HG03039 (cell line): ENCODE data around the gene PLSCR4.
"Not testable (repeated sequence)": the region's sequence is repeated elsewhere in the genome, so short reads cannot be mapped to it uniquely, and the experiment has no call there.

Source experiments
- ATAC-seq: cut with Tn5 transposase; IDR thresholded peaks from one replicate; pipeline ENCODE4 v1.9.1; 2021; ENCODE audit warnings: mild to moderate bottlenecking, moderate library complexity; ENCODE audit not compliant: unreplicated experiment

Gene PLSCR4

GRCh38 chr3:146249921-146250320 is 984 bp downstream of the PLSCR4 start:
- ATAC-seq, result no peak

DNA sequence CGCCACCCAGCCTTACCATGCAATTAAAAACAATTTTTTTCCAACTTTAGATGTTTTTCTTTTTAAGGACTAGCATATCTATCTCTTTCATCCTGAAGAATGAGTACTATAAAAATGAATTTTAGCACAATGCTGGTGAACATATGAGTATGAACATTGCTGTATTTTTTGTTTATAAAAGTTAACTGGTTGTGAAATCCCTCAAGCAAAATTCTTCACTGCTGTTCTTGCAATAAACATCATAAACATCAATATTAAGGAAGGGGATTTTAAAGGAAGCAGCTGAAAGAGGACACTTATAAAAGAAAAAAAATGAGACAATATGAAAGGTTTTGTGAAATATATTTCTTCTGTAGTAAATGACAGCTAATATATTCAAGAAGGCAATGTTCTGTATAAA is 3.0 kb downstream of the PLSCR4 start:
- no peak for ATAC-seq

DNA sequence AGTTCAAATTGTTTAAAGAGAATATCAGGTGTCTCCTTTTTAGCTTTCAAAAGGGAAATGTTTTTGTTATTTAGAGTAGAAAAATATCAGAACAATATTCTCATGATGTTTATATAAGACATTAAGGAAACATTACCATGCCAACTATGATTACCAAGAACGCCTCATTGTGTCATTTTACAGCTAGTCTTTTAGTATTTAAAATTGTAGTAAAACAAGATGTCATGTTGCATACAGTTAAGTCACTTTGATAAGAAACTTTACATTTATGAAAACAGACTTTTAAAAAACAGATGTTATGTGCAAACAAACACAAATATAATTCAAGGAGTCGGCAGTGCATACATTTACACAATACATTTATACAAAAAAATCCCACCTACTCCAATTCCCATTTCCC is 4.4 kb downstream of the PLSCR4 start:
- ATAC-seq, result no peak

GRCh38 chr3:146243559-146243958 is 7.3 kb downstream of the PLSCR4 start:
- no peak for ATAC-seq

- no peak for ATAC-seq
These were observed 9.2 kb downstream of the PLSCR4 start for GRCh38 chr3:146241523-146242240.

GRCh38 chr3:146233487-146233886 is 17.4 kb downstream of the PLSCR4 start:
- ATAC-seq, result no peak

DNA sequence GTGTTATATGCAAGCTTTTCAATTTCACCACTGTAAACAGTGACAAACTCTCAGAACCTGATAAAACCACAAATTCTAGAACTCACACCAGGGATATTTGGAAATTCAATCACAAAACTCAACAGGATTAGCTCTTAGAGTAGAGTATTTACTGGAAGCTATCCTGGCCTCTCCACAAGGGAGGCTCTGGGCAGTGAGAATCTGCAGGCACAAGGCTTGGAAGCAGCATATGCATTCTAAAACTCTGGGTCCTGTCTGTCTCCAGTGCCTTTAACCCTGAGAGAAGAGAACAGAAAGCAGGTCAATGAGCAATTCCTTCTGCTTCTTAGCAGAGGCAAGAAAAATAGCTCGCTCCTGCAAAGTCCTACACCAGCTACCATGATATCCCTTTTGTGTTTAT is 23.4 kb downstream of the PLSCR4 start:
- no peak for ATAC-seq

DNA sequence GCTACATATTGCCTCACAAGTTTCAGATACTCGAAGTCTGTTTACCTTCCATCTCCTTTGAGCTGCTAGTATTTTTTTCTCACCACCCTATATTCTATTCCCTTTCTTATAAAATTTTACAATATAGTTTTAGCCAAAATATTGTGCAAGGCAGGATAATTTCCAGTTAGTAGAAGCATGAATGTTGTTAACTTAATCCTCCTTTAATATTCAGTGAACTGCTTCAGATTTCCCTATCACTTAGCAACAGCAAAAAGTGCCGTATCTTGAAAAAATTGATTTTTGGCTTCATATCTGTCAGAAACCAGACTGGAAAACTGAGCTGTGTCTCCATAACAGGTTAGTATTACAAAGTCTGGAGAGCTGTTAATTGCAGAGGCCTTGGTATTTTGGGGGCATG is 24.0 kb downstream of the PLSCR4 start:
- ATAC-seq, result no peak

DNA sequence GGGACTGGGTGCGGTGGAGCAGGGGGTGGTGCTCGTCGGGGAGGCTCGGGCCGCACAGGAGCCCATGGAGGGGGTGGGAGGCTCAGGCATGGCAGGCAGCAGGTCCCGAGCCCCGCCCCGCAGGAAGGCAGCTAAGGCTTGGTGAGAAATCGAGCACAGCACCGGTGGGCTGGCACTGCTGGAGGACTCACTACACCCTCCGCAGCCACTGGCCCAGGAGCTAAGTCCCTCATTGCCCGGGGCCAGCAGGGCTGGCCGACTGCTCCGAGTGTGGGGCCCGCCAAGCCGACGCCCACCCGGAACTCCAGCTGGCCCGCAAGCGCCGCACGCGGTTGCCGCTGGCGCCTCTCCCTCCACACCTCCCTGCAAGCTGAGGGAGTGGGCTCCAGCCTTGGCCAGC is 25.4 kb downstream of the PLSCR4 start:
- not testable (repeated sequence) for ATAC-seq

- no peak for ATAC-seq
These were observed 27.2 kb downstream of the PLSCR4 start for GRCh38 chr3:146223401-146224373.

DNA sequence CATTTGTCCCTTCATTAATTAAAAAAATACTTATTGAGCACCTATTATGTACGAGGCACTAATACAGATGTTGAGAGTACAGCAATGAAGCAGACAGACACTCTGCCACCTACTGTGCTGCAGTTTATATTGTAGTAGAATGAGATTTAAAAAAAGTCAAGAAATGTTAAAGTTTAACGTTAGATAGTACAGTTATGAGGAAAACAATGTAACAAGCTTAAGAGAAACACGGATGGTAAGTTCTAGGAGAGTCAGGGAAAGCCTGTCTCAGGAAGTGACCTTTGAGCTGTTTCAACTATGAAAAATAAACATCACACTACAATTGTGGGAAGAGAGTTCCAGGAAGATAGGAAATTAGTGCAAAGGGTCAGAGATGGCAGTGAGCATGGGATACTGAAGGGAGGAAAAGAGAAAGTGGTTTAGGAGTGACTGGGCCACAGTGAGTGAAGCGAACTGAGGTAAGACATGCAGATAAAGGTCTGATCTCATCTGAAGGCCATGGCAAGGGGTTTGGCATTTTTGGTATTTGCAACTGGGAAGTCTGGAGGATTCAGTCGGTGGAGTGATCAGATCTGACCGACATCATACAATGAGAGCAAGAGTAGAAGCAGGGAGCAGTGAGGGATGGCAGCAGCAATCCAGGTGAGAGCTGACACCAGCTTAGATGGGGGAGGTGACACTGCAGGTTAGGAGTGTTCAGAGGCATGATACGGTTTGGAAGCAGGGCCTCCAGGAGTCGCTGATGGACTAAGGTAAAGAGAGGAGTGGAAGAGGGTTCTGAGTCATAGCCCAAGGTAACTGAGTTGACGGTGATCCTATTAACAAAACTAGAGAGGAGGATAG is 28.5 kb downstream of the PLSCR4 start:
- ATAC-seq, result no peak

DNA sequence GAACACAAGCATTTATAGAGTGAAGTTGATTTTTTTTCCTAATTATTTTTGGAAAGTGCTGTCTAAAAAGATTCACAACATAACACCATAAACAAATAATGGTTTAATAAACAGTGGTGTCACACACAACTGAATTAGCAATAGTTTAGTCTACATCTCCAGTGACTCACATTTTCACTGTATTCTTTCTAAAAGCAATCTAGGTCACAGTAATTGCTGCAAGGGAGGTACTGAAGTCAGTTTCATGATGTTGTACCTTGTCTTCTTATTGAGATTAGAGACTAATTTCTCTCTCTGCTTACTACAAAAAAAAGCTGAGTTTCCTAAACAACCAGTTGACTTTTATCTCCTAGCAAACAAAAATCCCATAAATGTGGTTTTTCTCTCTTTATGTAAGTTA is 29.6 kb downstream of the PLSCR4 start:
- no peak for ATAC-seq

- no peak for ATAC-seq
These were observed 31.7 kb downstream of the PLSCR4 start for GRCh38 chr3:146218880-146219866.

- no peak for ATAC-seq
These were observed 33.6 kb downstream of the PLSCR4 start for GRCh38 chr3:146217324-146217723.

GRCh38 chr3:146214493-146214892 is 36.4 kb downstream of the PLSCR4 start:
- ATAC-seq, result no peak

- no peak for ATAC-seq
These were observed 41.5 kb downstream of the PLSCR4 start for GRCh38 chr3:146209371-146209770.

- no peak for ATAC-seq
These were observed 47.1 kb downstream of the PLSCR4 start for GRCh38 chr3:146203776-146204175.

DNA sequence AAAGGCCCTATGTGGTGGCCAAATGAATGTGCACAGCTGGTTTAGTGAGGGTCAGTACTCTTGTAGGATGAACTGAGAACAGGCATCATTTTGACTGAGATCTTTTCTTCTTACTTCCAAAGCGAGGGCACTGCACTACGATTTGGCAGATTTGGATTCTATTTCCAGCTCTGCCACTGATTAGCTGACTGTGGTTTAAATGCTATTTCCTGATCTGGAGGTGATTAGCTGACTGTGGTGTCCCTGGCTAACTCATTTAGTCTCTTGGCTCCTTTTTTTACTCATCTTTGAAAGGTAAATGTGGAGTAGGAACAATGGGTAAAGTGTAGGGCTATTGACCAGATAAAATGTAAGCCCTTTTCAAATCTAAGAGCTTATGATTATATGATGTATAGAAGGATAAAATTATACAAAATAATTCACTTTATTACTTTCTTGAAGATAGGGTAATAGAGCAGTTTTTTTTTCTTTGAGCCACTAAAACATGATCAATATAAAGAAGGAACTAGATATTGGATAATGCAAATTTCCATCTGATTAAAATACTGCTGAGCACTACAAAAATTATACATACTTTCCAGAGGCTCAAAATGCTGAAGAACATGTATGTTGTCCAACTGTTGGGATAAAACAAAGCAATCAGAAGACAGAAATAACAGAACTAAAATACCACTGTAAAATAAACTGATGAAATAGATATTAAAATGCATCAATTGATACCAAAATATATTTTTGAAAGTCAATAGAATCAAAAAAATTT is 50.3 kb downstream of the PLSCR4 start:
- no peak for ATAC-seq

DNA sequence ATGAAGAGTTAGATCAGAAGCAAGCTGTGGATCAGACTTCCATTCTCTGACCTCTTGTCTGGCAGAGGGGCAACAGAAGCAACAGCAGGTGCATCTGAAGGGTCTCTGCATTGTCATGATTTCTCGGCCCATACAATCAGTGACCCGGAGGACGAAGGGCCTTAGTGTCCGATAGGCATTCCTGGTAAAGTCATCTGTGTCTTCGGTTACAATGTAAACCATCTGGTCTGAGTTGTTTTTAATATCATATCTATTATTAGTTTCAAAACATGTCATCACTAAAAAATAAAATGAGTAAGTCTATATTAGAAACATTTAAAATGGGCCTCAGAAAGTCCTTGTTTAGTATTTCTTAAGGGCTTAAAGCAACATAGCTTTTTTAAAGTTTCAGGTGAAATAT is 51.1 kb downstream of the PLSCR4 start:
- no peak for ATAC-seq
